Measurements from ENCODE around the gene ARPC1A. TPM values are rescaled to one million over a fixed set of nuclear protein-coding genes. Genes with fewer than 3 reads are reported as not detected.
A peak's percentile ranks its signal among the peaks of the same experiment; 100 is the strongest.

The ARPC1A gene
- total and polyA plus RNA-seq, 2 of the 8 experiments (the other 6 are each of a cell fraction or from before 2014, with no cell fraction given), result 123 to 155 TPM

DNA sequence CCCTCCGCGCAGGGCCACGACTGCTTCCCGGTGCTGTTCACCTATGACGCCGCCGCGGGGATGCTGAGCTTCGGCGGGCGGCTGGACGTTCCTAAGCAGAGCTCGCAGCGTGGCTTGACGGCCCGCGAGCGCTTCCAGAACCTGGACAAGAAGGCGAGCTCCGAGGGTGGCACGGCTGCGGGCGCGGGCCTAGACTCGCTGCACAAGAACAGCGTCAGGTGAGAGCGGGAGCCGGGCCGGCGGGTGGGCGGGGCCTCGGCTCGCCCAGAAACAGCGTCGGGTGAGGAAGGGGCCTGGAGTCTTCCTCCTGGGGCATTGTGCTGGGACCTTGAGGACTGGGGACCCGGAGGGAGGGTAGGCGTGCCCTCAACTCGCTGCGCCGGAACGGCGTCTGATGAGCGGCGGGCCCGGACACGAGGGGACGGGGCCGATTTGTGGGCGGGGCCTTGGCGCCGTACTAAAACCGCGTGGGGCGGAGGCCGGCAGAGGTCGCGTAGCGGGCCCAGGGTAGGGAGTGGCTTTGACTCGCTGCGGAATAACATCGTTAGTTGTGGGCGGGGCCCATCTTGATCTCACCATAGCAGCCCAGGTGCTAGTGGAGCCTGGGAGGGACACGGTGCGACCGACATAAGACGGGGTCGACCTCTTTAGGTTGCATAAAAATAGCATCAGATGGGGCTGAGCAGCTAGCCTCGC, 67.1 kb downstream of the ARPC1A start:
- H3K4me1 ChIP-seq (replicated peaks in 1 of 4; ENCODE audit: control insufficient read depth in 3 of 4, insufficient read depth in 4 of 4, low read length in 3 of 4), result peaks cover 2 to 12% (median 5%) of the 10 kb centered on the region in 4 experiments; a peak in 6 of 7 replicates
- no peak overlapping the region for H2BK20ac ChIP-seq (ENCODE audit: low read length)
- peak overlapping the region; percentile 55 to 84 for H3K4me2 ChIP-seq (ENCODE audit: insufficient read depth in 1 of 2, low read depth in 2 of 2, low read length in 2 of 2)
- DNase-seq (ENCODE audit: low read depth in 1 of 2, low spot score in 2 of 2) (peak; percentile 61 to 91), FAIRE-seq (peak; percentile 24)
- CTCF ChIA-PET (ENCODE audit: partially characterized antibody), result interaction anchor here (1.0 to 7.1 kb wide), 9 partner anchors 14 to 88 kb away, joined by 3 to 40 read pairs (median 5); partner anchors contain the start of gene BUD31
- H4K8ac ChIP-seq (ENCODE audit: extremely low read depth, insufficient read depth, low read length), result peak overlapping the region; percentile 81
- peak overlapping the region; percentile 6 for H4K5ac ChIP-seq (ENCODE audit: insufficient read length, low read depth, low read length)
- 2% methylated on average over 53 of the region's 68 CpGs; no CpG with 5 or more reads in 1 of the 2 experiments for WGBS, 2 experiments (ENCODE audit: extremely low coverage in 1 of 2, insufficient coverage in 1 of 2, insufficient read length in 1 of 2, insufficient replicate concordance in 2 of 2, low coverage in 1 of 2, low lambda C conversion rate in 2 of 2, missing lambda C conversion rate in 1 of 2)
- H3K27me3 ChIP-seq (replicated peaks in 1 of 4; ENCODE audit: control insufficient read depth in 3 of 4, extremely low read depth in 1 of 4, insufficient read depth in 3 of 4, low read length in 3 of 4), result no peaks in the 10 kb centered on the region
- peak overlapping the region in 2 of 4 experiments; percentile 61 to 62; a peak in 4 of 7 replicates for H3K9ac ChIP-seq (replicated peaks in 1 of 4; ENCODE audit: extremely low read depth in 1 of 4, low read depth in 3 of 4, low read length in 3 of 4)
- H3K14ac ChIP-seq (ENCODE audit: insufficient read length), result no peak overlapping the region
- H3K23ac ChIP-seq (ENCODE audit: insufficient read length), result no peak overlapping the region
- peaks cover 11 to 55% (median 28%) of the 10 kb centered on the region in 4 experiments for H3K36me3 ChIP-seq (ENCODE audit: control insufficient read depth in 2 of 4, insufficient read depth in 4 of 4, low read length in 3 of 4)
- peak overlapping the region; percentile 41 for H3K4ac ChIP-seq (replicated peaks; ENCODE audit: insufficient read length, low read depth, low read length)
- peak overlapping the region; percentile 90 for H2BK5ac ChIP-seq (ENCODE audit: low read depth, low read length)
- peak overlapping the region; percentile 18; the same call in 1 of the 2 replicates for H2AFZ ChIP-seq (ENCODE audit: low read length)
- H3K18ac ChIP-seq (ENCODE audit: extremely low read depth, low read length), result peak overlapping the region; percentile 85
- no peak overlapping the region for H2BK120ac ChIP-seq (replicated peaks; ENCODE audit: low read depth, low read length)
- H4K20me1 ChIP-seq (replicated peaks in 1 of 2; ENCODE audit: control insufficient read depth in 1 of 2, insufficient read depth in 2 of 2, low read length in 2 of 2), result peaks cover 8 to 13% of the 10 kb centered on the region in 2 experiments
- H3K23me2 ChIP-seq (ENCODE audit: low read depth, low read length), result peaks cover 4% of the 10 kb centered on the region; the same call in 1 of the 2 replicates
- H2BK12ac ChIP-seq (ENCODE audit: low read depth, low read length), result 0 out of 2 replicates have a peak overlapping the region, but pooled peaks have one; percentile 27
- H3K9me3 ChIP-seq (ENCODE audit: insufficient read depth in 2 of 2, low read depth in 1 of 2, low read length in 1 of 2), result no peaks in the 10 kb centered on the region
- H3K56ac ChIP-seq (replicated peaks; ENCODE audit: insufficient read length, low read depth, low read length), result peak overlapping the region; percentile 82
- no peaks in the 10 kb centered on the region for H3K79me2 ChIP-seq (ENCODE audit: control insufficient read depth in 1 of 2, insufficient read depth in 2 of 2, low read length in 2 of 2)
- no peak overlapping the region for H2BK15ac ChIP-seq (ENCODE audit: low read length)
- POLR2A ChIA-PET (ENCODE audit: partially characterized antibody), result interaction anchor here (0.9 to 7.9 kb wide), 17 partner anchors 10 to 224 kb away, joined by 3 to 150 read pairs (median 6); partner anchors contain the start of genes ARPC1B, BUD31, CPSF4 and PDAP1
- peak overlapping the region; percentile 31 to 70 (median 62) for H3K4me3 ChIP-seq (ENCODE audit: extremely low read depth in 1 of 4, insufficient read depth in 2 of 4, low read depth in 3 of 4, low read length in 4 of 4)
- peak overlapping the region; percentile 78 for H3K27ac ChIP-seq (ENCODE audit: low read depth, low read length)
- H2AK5ac ChIP-seq (ENCODE audit: low read depth, low read length), result no peak overlapping the region
- H4K91ac ChIP-seq (replicated peaks; ENCODE audit: insufficient read length, low read length), result peak overlapping the region; percentile 83
- no peaks in the 10 kb centered on the region for H3K79me1 ChIP-seq (ENCODE audit: low read depth, low read length)
- TF ChIP-seq CBX5 (IDR thresholded peaks at IDR 0.05; ENCODE audit: low read depth, low read length), result no peak
- no peak for TF ChIP-seq GTF2F1 (IDR thresholded peaks at IDR 0.05; ENCODE audit: borderline replicate concordance, low read depth, low read length)
- no peak for TF ChIP-seq HDAC6 (IDR thresholded peaks at IDR 0.05; ENCODE audit: low read depth, low read length)
- 0 out of 2 replicates have a peak, but pooled peaks have one; percentile 70 for TF ChIP-seq RBBP5 (IDR thresholded peaks at IDR 0.05; ENCODE audit: borderline replicate concordance, low read depth, low read length)
- TF ChIP-seq, protein P1, sequence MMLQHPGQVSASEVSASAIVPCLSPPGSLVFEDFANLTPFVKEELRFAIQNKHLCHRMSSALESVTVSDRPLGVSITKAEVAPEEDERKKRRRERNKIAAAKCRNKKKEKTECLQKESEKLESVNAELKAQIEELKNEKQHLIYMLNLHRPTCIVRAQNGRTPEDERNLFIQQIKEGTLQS (IDR thresholded peaks at IDR 0.05; ENCODE audit: insufficient read depth, low read depth, low read length), result no peak
- no peak for TF ChIP-seq EP300 (IDR thresholded peaks at IDR 0.05; ENCODE audit: borderline replicate concordance in 1 of 2, low read depth in 2 of 2, low read length in 2 of 2)
- no peak for TF ChIP-seq SP1 (IDR thresholded peaks at IDR 0.05; ENCODE audit: low read depth, low read length)
- no peak for TF ChIP-seq RXRA (IDR thresholded peaks at IDR 0.05; ENCODE audit: insufficient read depth, low read depth, low read length)
- TF ChIP-seq KDM4A (IDR thresholded peaks at IDR 0.05; ENCODE audit: low read depth, low read length, severe bottlenecking), result peak; percentile 72
- peak; percentile 14 for TF ChIP-seq TAF7 (optimal IDR thresholded peaks at IDR 0.05; ENCODE audit: borderline replicate concordance, low read depth, low read length)
